Endodermal cell (in vitro differentiated cells): ENCODE results near the gene WDR86. TPM values are rescaled to one million over a fixed set of nuclear protein-coding genes. Genes with fewer than 3 reads are reported as not detected.

Experiments
- DNase-seq: peaks from one replicate; pipeline ENCODE4 v3.0.0-alpha.2; 2017
- H3K27ac ChIP-seq: 2 replicates; pipeline ENCODE4 v1.5.1; 2013; ENCODE audit warnings: mild to moderate bottlenecking, low read depth, low read length, moderate library complexity
- H3K27me3 ChIP-seq: 2 replicates; pipeline ENCODE4 v1.6.1; 2013; ENCODE audit warnings: mild to moderate bottlenecking, low read length, moderate library complexity; ENCODE audit not compliant: insufficient read depth, control insufficient read depth, poor library complexity, severe bottlenecking
- H3K36me3 ChIP-seq: 2 replicates; pipeline ENCODE4 v1.7.0; 2013; ENCODE audit warnings: mild to moderate bottlenecking, low read length, moderate library complexity; ENCODE audit not compliant: control insufficient read depth, insufficient read depth
- H3K4me1 ChIP-seq: one replicate; pipeline ENCODE4 v1.7.0; 2013; ENCODE audit warnings: low read length; ENCODE audit not compliant: control insufficient read depth, insufficient read depth
- H3K4me3 ChIP-seq: 2 replicates; pipeline ENCODE4 v1.5.1; 2013; ENCODE audit warnings: mild to moderate bottlenecking, low read length, moderate library complexity
- H3K9ac ChIP-seq: 2 replicates; pipeline ENCODE4 v1.6.1; 2013; ENCODE audit warnings: mild to moderate bottlenecking, low read length, moderate library complexity; ENCODE audit not compliant: poor library complexity, severe bottlenecking; ENCODE audit errors: extremely low read depth
- H3K9me3 ChIP-seq: 2 replicates; pipeline ENCODE4 v1.6.1; 2013; ENCODE audit warnings: mild to moderate bottlenecking, low read length, moderate library complexity; ENCODE audit not compliant: control insufficient read depth
- H3K27ac Mint-ChIP-seq: 2 replicates; pipeline ENCODE4 v1.8.0; 2020; ENCODE audit warnings: mixed read lengths
- H3K27me3 Mint-ChIP-seq: 2 replicates; pipeline ENCODE4 v1.8.0; 2021; ENCODE audit warnings: mild to moderate bottlenecking, mixed read lengths; ENCODE audit not compliant: insufficient read depth
- H3K36me3 Mint-ChIP-seq: 2 replicates; pipeline ENCODE4 v1.8.0; 2020; ENCODE audit warnings: low read depth, mixed read lengths
- H3K4me1 Mint-ChIP-seq: 2 replicates; pipeline ENCODE4 v1.8.0; 2020; ENCODE audit warnings: mixed read lengths
- H3K4me3 Mint-ChIP-seq: 2 replicates; pipeline ENCODE4 v1.8.0; 2020; ENCODE audit warnings: mild to moderate bottlenecking, moderate library complexity, mixed read lengths
- H3K9me3 Mint-ChIP-seq: 2 replicates; pipeline ENCODE4 v1.8.0; 2020; ENCODE audit warnings: mild to moderate bottlenecking, mixed read lengths
- WGBS, 2 experiments: methylation state at CpG; one replicate each; pipeline versions ENCODE4 v1.1.5 to v1.1.7; 2013; ENCODE audit warnings: missing lambda C conversion rate in 2 of 2, mixed read lengths in 1 of 2; ENCODE audit not compliant: insufficient coverage in 1 of 2, insufficient read length in 1 of 2; 5-methylcytosine and 5-hydroxymethylcytosine counted together
- total RNA-seq, 2 donors: library from RNA; stranded (reverse); fragmentation: NEBNext Ultra II Directional in 1 of 2; extraction: Animal tissue kit (Norgen Biotek cat#: 25700) in 1 of 2; gene quantifications; 2 replicates in 1 of 2; 3 replicates in 1 of 2; pipeline ENCODE4 v1.2.1, GENCODE V29; 2021
- TF ChIP-seq, protein P1 (sequence below): fragments of 200-600 bp; sonication (generic); conservative IDR thresholded peaks from 2 replicates; pipeline ENCODE4 v1.5.0; 2021; ENCODE audit warnings: antibody characterized with exemption, mild to moderate bottlenecking

Gene WDR86
- total RNA-seq, 2 donors from 2014 or later, result 83.3 to 94.2 TPM

DNA sequence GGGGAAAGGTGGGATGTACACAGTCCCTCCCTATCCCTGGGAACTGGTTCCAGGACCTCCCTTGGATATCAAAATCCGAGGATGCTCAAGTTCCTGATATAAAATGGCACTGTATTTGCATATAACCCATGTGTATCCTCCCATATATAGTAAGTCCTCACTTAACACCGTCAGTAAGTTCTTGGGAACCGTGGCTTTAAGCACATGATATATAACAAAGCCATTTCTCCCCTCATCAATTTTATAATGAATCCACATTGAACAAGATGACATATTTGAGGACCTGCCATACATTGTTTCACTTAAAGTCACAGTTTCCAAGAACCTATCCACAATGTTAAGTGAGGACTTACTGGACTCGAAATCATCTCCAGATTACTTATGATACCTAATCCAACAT, 24.7 kb upstream of the WDR86 start:
- H3K27ac Mint-ChIP-seq, result no peak overlapping the region
- TF ChIP-seq, protein P1, sequence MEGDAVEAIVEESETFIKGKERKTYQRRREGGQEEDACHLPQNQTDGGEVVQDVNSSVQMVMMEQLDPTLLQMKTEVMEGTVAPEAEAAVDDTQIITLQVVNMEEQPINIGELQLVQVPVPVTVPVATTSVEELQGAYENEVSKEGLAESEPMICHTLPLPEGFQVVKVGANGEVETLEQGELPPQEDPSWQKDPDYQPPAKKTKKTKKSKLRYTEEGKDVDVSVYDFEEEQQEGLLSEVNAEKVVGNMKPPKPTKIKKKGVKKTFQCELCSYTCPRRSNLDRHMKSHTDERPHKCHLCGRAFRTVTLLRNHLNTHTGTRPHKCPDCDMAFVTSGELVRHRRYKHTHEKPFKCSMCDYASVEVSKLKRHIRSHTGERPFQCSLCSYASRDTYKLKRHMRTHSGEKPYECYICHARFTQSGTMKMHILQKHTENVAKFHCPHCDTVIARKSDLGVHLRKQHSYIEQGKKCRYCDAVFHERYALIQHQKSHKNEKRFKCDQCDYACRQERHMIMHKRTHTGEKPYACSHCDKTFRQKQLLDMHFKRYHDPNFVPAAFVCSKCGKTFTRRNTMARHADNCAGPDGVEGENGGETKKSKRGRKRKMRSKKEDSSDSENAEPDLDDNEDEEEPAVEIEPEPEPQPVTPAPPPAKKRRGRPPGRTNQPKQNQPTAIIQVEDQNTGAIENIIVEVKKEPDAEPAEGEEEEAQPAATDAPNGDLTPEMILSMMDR, result no peak
- H3K27ac ChIP-seq, result no peak overlapping the region
- DNase-seq, result no peak
- no peaks in the 10 kb centered on the region for H3K36me3 ChIP-seq
- no peak overlapping the region for H3K4me3 Mint-ChIP-seq
- H3K9ac ChIP-seq, result no peak overlapping the region
- no peaks in the 10 kb centered on the region for H3K9me3 Mint-ChIP-seq
- no peak overlapping the region for H3K4me3 ChIP-seq
- peaks cover 2% of the 10 kb centered on the region for H3K36me3 Mint-ChIP-seq
- 89 to 97% methylated on average over 4 of the region's 4 CpGs for WGBS, 2 experiments
- no peaks in the 10 kb centered on the region for H3K4me1 ChIP-seq
- H3K27me3 ChIP-seq, result no peaks in the 10 kb centered on the region
- peaks cover 5% of the 10 kb centered on the region for H3K9me3 ChIP-seq
- H3K4me1 Mint-ChIP-seq, result peaks cover 13% of the 10 kb centered on the region
- H3K27me3 Mint-ChIP-seq, result peaks cover 4% of the 10 kb centered on the region

DNA sequence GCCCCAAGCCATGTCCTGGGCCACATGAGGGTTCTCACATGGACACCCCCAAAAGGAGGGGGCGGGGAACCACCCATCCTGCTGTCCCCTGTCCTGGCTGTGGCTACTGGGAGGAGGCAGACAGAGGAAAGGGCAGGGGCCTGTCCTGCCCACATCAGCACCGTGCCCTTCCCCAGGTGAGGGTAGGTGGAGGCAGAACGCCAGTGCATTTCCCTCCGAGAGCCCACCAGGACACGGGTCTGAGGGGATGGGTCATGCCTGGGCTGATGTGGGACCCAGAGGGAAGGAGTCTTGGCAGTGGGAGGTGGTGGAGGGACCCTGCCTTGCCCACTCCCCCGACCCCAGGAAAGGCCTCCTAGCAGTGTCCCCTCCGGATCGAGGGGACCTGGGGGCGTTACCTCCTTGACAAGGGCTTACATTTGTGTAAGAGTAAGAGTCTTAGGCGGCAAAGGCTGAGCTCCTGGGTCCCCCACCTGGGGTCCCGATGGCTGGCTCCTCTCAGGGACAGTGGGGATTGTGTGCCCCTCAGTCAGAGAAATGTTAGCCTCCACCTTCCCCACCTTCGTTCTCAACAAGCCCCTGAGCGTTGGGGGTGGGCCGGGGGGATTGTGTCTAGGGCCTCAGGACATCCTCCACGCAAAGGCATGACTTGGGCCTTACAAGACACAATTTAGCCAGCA, 24.0 kb upstream of the WDR86 start:
- H3K9me3 ChIP-seq, result peaks cover 2% of the 10 kb centered on the region
- TF ChIP-seq, protein P1, result no peak
- no peak overlapping the region for H3K4me3 Mint-ChIP-seq
- no peak overlapping the region for H3K27ac Mint-ChIP-seq
- H3K4me3 ChIP-seq, result no peak overlapping the region
- no peak for DNase-seq
- peaks cover 19% of the 10 kb centered on the region for H3K4me1 Mint-ChIP-seq
- H3K9me3 Mint-ChIP-seq, result no peaks in the 10 kb centered on the region
- 92 to 100% methylated on average over 4 to 15 of the region's 15 CpGs for WGBS, 2 experiments
- no peak overlapping the region for H3K9ac ChIP-seq
- H3K36me3 Mint-ChIP-seq, result peaks cover 2% of the 10 kb centered on the region
- H3K4me1 ChIP-seq, result peaks cover 6% of the 10 kb centered on the region
- no peaks in the 10 kb centered on the region for H3K36me3 ChIP-seq
- H3K27me3 ChIP-seq, result no peaks in the 10 kb centered on the region
- H3K27me3 Mint-ChIP-seq, result peaks cover 3% of the 10 kb centered on the region
- H3K27ac ChIP-seq, result no peak overlapping the region

DNA sequence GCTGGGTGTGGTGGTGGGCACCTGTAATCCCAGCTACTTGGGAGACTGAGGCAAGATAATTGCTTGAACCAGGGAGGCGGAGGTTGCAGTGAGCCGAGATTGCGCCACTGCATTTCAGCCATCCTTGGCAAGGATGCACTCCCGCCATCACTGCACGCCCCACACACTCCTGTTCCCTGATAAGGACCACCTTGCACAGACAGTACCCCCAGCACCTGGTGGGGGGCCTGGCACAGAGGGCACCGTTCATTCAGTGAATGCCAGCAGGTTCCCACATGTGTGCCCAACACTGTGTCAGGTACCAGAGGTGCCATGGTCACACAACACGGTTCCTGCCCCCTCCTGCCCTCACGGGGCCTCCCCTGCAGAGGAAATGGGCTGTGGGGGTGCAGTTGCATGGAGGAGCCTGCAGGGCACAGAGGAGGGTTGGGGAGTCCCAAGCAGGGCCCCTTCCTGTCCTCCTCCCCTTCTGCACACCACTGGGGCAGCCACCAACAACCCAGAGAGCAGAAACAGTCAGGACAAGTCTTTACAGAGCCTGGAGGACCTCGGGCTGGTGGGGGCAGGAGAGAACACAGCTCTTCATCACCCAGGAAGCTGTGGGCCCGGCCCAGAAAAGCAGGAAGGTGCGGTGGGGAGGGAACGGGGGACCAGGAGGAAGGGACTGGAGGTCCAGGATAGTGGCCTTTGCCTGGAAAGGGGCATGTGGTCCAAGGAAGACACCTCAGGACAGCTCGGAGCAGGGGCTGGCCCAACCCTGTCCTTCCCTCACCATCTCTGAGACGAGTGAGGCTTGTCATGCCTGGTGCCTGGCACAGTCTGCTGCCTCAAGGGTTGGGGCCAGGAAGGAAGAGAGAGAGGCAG, 23.1 kb upstream of the WDR86 start:
- no peaks in the 10 kb centered on the region for H3K9me3 Mint-ChIP-seq
- H3K27me3 ChIP-seq, result no peaks in the 10 kb centered on the region
- H3K27ac ChIP-seq, result no peak overlapping the region
- H3K4me1 ChIP-seq, result peaks cover 8% of the 10 kb centered on the region
- DNase-seq, result no peak
- H3K9me3 ChIP-seq, result no peaks in the 10 kb centered on the region
- H3K27ac Mint-ChIP-seq, result no peak overlapping the region
- H3K36me3 Mint-ChIP-seq, result peaks cover 2% of the 10 kb centered on the region
- no peak overlapping the region for H3K4me3 Mint-ChIP-seq
- TF ChIP-seq, protein P1, result peak; percentile 49
- H3K9ac ChIP-seq, result no peak overlapping the region
- H3K4me1 Mint-ChIP-seq, result peaks cover 29% of the 10 kb centered on the region
- H3K27me3 Mint-ChIP-seq, result no peaks in the 10 kb centered on the region
- H3K4me3 ChIP-seq, result no peak overlapping the region
- no peaks in the 10 kb centered on the region for H3K36me3 ChIP-seq
- 84 to 87% methylated on average over 7 to 14 of the region's 14 CpGs for WGBS, 2 experiments
